NB4 (cell line): ENCODE results near the gene MOB3B.

Experiments used
- MYC ChIP-seq: IDR thresholded peaks from 2 replicates; pipeline ENCODE4 v1.6.1; 2011; ENCODE audit warnings: low read depth, low read length
- POLR2A ChIP-seq: IDR thresholded peaks from 2 replicates; pipeline ENCODE4 v1.6.1; 2011; ENCODE audit warnings: mild to moderate bottlenecking; ENCODE audit not compliant: insufficient read length; ENCODE audit errors: extremely low read depth
- TF ChIP-seq, protein P1 (sequence below): IDR thresholded peaks from one replicate; pipeline ENCODE4 v1.5.1; 2012; ENCODE audit warnings: low read depth, low read length
- TF ChIP-seq, protein P2 (sequence below): IDR thresholded peaks from 2 replicates; pipeline ENCODE4 v1.6.1; 2011; ENCODE audit warnings: low read depth, low read length

GRCh38 chr9:27549196-27549755 lies 19.7 kb upstream of the MOB3B start:
- TF ChIP-seq, protein P1, sequence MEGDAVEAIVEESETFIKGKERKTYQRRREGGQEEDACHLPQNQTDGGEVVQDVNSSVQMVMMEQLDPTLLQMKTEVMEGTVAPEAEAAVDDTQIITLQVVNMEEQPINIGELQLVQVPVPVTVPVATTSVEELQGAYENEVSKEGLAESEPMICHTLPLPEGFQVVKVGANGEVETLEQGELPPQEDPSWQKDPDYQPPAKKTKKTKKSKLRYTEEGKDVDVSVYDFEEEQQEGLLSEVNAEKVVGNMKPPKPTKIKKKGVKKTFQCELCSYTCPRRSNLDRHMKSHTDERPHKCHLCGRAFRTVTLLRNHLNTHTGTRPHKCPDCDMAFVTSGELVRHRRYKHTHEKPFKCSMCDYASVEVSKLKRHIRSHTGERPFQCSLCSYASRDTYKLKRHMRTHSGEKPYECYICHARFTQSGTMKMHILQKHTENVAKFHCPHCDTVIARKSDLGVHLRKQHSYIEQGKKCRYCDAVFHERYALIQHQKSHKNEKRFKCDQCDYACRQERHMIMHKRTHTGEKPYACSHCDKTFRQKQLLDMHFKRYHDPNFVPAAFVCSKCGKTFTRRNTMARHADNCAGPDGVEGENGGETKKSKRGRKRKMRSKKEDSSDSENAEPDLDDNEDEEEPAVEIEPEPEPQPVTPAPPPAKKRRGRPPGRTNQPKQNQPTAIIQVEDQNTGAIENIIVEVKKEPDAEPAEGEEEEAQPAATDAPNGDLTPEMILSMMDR, result no peak
- TF ChIP-seq, protein P2, sequence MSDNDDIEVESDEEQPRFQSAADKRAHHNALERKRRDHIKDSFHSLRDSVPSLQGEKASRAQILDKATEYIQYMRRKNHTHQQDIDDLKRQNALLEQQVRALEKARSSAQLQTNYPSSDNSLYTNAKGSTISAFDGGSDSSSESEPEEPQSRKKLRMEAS, result no peak
- TF ChIP-seq POLR2A, result no peak
- no peak for TF ChIP-seq MYC
